GM23338 (cell line): ENCODE measurements around the gene SCART1. TPM values are rescaled to one million over a fixed set of nuclear protein-coding genes. Genes with fewer than 3 reads are reported as not detected.

Source experiments
- ATAC-seq: fragments of 200-7000 bp; cut with Tn5 transposase; 3 replicates; pipeline ENCODE4 v1.9.1; 2020
- DNase-seq: peaks from one replicate; pipeline ENCODE4 v3.0.0-alpha.2; 2015; ENCODE audit warnings: low spot score
- H2AFZ ChIP-seq: fragments of 200-600 bp; sonication (generic); 2 replicates; pipeline ENCODE4 v1.8.0; 2016; ENCODE audit warnings: antibody characterized with exemption, mild to moderate bottlenecking, moderate library complexity
- H3F3A ChIP-seq: fragments of 200-600 bp; sonication (generic); replicated peaks from 2 replicates; pipeline ENCODE4 v1.8.0; 2017; ENCODE audit warnings: antibody characterized with exemption, mixed run types, low read depth
- H3K27ac ChIP-seq: fragments of 200-600 bp; sonication (generic); 2 replicates; pipeline ENCODE4 v1.6.1; 2016; ENCODE audit warnings: low read depth
- H3K27me3 ChIP-seq: fragments of 200-600 bp; sonication (generic); 2 replicates; pipeline ENCODE4 v1.8.0; 2016; ENCODE audit warnings: mild to moderate bottlenecking, mixed run types, moderate library complexity; ENCODE audit not compliant: insufficient read depth
- H3K36me3 ChIP-seq: fragments of 200-600 bp; sonication (generic); 2 replicates; pipeline ENCODE4 v1.8.0; 2016; ENCODE audit warnings: mild to moderate bottlenecking; ENCODE audit not compliant: insufficient read depth
- H3K4me1 ChIP-seq: fragments of 200-600 bp; sonication (generic); 2 replicates; pipeline ENCODE4 v1.8.0; 2016; ENCODE audit warnings: mild to moderate bottlenecking, moderate library complexity; ENCODE audit not compliant: insufficient read depth
- H3K4me2 ChIP-seq: fragments of 200-600 bp; sonication (generic); 2 replicates; pipeline ENCODE4 v1.7.1; 2017; ENCODE audit warnings: mixed run types
- H3K4me3 ChIP-seq: fragments of 200-600 bp; sonication (generic); 2 replicates; pipeline ENCODE4 v1.6.1; 2016; ENCODE audit warnings: mixed run types
- H3K79me2 ChIP-seq: fragments of 200-600 bp; sonication (generic); replicated peaks from 2 replicates; pipeline ENCODE4 v1.8.0; 2017; ENCODE audit warnings: mild to moderate bottlenecking; ENCODE audit not compliant: insufficient read depth
- H3K9me2 ChIP-seq: fragments of 200-600 bp; sonication (generic); 2 replicates; pipeline ENCODE4 v1.8.0; 2017; ENCODE audit not compliant: insufficient read depth
- H4K20me1 ChIP-seq: fragments of 200-600 bp; sonication (generic); replicated peaks from 2 replicates; pipeline ENCODE4 v1.8.0; 2017; ENCODE audit warnings: mild to moderate bottlenecking; ENCODE audit not compliant: insufficient read depth
- H3K27ac Mint-ChIP-seq: 2 replicates; pipeline ENCODE4 v1.8.0; 2020; ENCODE audit warnings: inconsistent platforms, mild to moderate bottlenecking, moderate library complexity, mixed read lengths
- H3K27me3 Mint-ChIP-seq: 3 replicates; pipeline ENCODE4 v1.8.0; 2022; ENCODE audit warnings: low read depth, mild to moderate bottlenecking, moderate library complexity, mixed read lengths, inconsistent platforms; ENCODE audit not compliant: insufficient read depth, poor library complexity
- H3K36me3 Mint-ChIP-seq: 3 replicates; pipeline ENCODE4 v1.8.0; 2021; ENCODE audit warnings: low read depth, mild to moderate bottlenecking, inconsistent platforms, moderate library complexity, mixed read lengths
- H3K4me1 Mint-ChIP-seq: 3 replicates; pipeline ENCODE4 v1.8.0; 2020; ENCODE audit warnings: mild to moderate bottlenecking, inconsistent platforms, mixed read lengths
- H3K4me3 Mint-ChIP-seq: 3 replicates; pipeline ENCODE4 v1.8.0; 2021; ENCODE audit warnings: moderate library complexity, mild to moderate bottlenecking, inconsistent platforms, mixed read lengths
- H3K9me3 Mint-ChIP-seq: 3 replicates; pipeline ENCODE4 v1.8.0; 2020; ENCODE audit warnings: moderate library complexity, mild to moderate bottlenecking, inconsistent platforms, mixed read lengths
- EZH2 ChIP-seq: fragments of 200-600 bp; sonication (generic); IDR thresholded peaks from one replicate; pipeline ENCODE4 v1.8.0; 2017; ENCODE audit warnings: antibody characterized with exemption, mild to moderate bottlenecking, low read depth; ENCODE audit not compliant: unreplicated experiment
- EZH2phosphoT487 ChIP-seq: fragments of 200-600 bp; sonication (generic); IDR thresholded peaks from one replicate; pipeline ENCODE4 v1.8.1; 2018; ENCODE audit warnings: antibody characterized with exemption; ENCODE audit not compliant: unreplicated experiment
- JUNB ChIP-seq: IDR thresholded peaks from one replicate; pipeline ENCODE4 v1.6.1; 2016; ENCODE audit warnings: antibody characterized with exemption; ENCODE audit not compliant: unreplicated experiment
- NANOG ChIP-seq: IDR thresholded peaks from 2 replicates; pipeline ENCODE4 v1.6.1; 2016; ENCODE audit warnings: antibody characterized with exemption, borderline replicate concordance
- POLR2AphosphoS5 ChIP-seq: IDR thresholded peaks from 2 replicates; pipeline ENCODE4 v1.6.1; 2016; ENCODE audit warnings: antibody characterized with exemption, low read depth
- STAT1 ChIP-seq: IDR thresholded peaks from one replicate; pipeline ENCODE4 v1.6.1; 2016; ENCODE audit warnings: antibody characterized with exemption; ENCODE audit not compliant: unreplicated experiment
- ZNF114 ChIP-seq: fragments of 250-450 bp; sonication (Bioruptor Pico); IDR thresholded peaks from 2 replicates; pipeline ENCODE4 v1.5.0; 2020; ENCODE audit warnings: mild to moderate bottlenecking, moderate library complexity
- polyA plus RNA-seq: library from polyadenylated mRNA; unstranded; fragments of >200 nt; fragmentation: Nextera tagmentation; extraction: Ambion mirVana; gene quantifications from 2 replicates; pipeline ENCODE4 v1.2.1, GENCODE V29; 2016
- total RNA-seq: library from RNA; depleted of rRNA; stranded (reverse); fragments of >200 nt; shearing (Covaris generic); gene quantifications from 2 replicates; pipeline ENCODE4 v1.2.3, GENCODE V29; 2014
- TF ChIP-seq, protein P1 (sequence below): IDR thresholded peaks from one replicate; pipeline ENCODE4 v1.6.1; 2018; ENCODE audit warnings: antibody characterized with exemption; ENCODE audit not compliant: unreplicated experiment
- TF ChIP-seq, protein P2 (sequence below), 2 experiments: fragments of 200-600 bp in 1 of 2; sonication (generic) in 1 of 2; conservative IDR thresholded peaks; 2 replicates each; pipeline versions ENCODE4 v1.5.1 to v1.6.1; 2016 to 2017; ENCODE audit warnings: antibody characterized with exemption in 2 of 2, low read depth in 2 of 2, mild to moderate bottlenecking in 2 of 2, moderate library complexity in 1 of 2
- TF ChIP-seq, protein P3 (sequence below): IDR thresholded peaks from 2 replicates; pipeline ENCODE4 v1.6.1; 2016; ENCODE audit warnings: antibody characterized with exemption

The SCART1 gene
- total and polyA plus RNA-seq, 2 experiments from 2014 or later = 0.59 TPM; not detected in 1

DNA sequence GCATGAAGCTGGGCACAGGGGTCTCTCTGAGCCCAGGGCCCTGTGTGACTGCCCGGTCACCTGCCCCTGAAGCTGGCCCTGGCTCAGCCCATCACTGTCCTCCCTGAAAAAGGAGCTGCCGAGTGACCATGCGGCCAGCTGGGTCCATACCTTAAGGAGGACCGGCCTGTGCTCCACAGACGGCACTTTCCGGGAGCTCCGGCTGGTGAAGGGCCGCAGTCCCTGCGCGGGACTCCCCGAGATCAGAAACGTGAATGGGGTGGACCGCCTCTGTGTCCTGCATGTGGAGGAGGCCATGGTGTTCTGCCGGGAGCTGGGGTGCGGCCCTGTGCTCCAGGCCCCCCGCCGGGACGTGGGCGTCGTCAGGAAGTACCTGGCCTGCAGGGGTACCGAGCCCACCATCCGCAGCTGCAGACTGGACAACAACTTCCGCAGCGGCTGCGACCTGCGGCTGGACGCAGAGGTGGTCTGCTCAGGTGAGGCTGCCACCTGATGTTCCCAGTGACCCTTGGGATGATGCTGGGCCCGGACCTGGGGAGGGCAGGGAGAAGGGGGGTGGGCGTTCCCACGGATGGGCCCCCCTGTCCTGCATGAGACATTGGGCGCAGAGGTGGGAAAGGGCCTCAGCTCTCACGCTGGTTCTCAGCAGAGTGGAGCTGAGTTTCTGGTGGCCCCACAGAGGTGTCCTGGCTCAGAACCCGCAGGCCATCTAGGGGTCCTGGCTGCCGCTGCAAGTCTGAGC is 3.5 kb downstream of the SCART1 start (continued):
- TF ChIP-seq, protein P1, sequence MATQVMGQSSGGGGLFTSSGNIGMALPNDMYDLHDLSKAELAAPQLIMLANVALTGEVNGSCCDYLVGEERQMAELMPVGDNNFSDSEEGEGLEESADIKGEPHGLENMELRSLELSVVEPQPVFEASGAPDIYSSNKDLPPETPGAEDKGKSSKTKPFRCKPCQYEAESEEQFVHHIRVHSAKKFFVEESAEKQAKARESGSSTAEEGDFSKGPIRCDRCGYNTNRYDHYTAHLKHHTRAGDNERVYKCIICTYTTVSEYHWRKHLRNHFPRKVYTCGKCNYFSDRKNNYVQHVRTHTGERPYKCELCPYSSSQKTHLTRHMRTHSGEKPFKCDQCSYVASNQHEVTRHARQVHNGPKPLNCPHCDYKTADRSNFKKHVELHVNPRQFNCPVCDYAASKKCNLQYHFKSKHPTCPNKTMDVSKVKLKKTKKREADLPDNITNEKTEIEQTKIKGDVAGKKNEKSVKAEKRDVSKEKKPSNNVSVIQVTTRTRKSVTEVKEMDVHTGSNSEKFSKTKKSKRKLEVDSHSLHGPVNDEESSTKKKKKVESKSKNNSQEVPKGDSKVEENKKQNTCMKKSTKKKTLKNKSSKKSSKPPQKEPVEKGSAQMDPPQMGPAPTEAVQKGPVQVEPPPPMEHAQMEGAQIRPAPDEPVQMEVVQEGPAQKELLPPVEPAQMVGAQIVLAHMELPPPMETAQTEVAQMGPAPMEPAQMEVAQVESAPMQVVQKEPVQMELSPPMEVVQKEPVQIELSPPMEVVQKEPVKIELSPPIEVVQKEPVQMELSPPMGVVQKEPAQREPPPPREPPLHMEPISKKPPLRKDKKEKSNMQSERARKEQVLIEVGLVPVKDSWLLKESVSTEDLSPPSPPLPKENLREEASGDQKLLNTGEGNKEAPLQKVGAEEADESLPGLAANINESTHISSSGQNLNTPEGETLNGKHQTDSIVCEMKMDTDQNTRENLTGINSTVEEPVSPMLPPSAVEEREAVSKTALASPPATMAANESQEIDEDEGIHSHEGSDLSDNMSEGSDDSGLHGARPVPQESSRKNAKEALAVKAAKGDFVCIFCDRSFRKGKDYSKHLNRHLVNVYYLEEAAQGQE = no peak
- no peak for TF ChIP-seq JUNB
- TF ChIP-seq EZH2phosphoT487 = no peak
- no peak for TF ChIP-seq ZNF114
- no peak for TF ChIP-seq POLR2AphosphoS5
- TF ChIP-seq, protein P2, sequence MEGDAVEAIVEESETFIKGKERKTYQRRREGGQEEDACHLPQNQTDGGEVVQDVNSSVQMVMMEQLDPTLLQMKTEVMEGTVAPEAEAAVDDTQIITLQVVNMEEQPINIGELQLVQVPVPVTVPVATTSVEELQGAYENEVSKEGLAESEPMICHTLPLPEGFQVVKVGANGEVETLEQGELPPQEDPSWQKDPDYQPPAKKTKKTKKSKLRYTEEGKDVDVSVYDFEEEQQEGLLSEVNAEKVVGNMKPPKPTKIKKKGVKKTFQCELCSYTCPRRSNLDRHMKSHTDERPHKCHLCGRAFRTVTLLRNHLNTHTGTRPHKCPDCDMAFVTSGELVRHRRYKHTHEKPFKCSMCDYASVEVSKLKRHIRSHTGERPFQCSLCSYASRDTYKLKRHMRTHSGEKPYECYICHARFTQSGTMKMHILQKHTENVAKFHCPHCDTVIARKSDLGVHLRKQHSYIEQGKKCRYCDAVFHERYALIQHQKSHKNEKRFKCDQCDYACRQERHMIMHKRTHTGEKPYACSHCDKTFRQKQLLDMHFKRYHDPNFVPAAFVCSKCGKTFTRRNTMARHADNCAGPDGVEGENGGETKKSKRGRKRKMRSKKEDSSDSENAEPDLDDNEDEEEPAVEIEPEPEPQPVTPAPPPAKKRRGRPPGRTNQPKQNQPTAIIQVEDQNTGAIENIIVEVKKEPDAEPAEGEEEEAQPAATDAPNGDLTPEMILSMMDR (conservative IDR thresholded peaks at IDR 0.05; ENCODE audit: low read depth in 2 of 2) = no peak
- TF ChIP-seq EZH2 = no peak
- TF ChIP-seq STAT1 = no peak
- TF ChIP-seq, protein P3, sequence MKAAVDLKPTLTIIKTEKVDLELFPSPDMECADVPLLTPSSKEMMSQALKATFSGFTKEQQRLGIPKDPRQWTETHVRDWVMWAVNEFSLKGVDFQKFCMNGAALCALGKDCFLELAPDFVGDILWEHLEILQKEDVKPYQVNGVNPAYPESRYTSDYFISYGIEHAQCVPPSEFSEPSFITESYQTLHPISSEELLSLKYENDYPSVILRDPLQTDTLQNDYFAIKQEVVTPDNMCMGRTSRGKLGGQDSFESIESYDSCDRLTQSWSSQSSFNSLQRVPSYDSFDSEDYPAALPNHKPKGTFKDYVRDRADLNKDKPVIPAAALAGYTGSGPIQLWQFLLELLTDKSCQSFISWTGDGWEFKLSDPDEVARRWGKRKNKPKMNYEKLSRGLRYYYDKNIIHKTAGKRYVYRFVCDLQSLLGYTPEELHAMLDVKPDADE = no peak

DNA sequence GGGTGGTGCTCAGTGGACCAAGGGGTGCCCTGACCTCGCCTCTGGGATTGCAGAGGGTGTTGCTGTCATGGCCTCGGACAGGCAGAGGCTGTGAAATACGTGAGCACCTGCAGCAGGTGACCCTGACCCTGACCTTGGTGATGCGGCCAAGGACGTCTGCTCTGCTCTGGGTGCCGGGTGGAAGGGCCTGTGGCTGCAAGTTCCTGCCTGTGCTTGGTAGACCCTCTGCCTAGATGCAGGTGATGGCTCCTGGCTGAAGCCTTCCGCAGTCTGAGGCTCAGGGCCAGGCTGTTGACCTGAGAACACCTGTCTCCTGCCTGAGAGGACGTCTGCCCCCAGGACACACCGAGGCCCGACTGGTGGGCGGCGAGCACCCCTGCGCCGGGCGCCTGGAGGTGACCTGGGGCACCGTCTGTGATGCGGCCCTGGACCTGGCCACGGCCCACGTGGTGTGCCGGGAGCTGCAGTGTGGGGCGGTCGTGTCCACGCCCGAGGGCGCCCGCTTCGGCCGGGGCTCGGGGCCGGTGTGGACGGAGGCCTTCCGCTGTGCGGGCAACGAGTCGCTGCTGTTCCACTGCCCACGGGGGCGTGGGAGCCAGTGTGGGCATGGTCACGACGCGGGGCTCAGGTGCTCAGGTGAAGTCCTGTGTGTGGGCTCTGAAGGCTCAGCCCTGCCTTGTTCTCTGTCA is 4.4 kb downstream of the SCART1 start:
- no peak overlapping the region for H3K4me2 ChIP-seq
- H3K27me3 Mint-ChIP-seq = peaks cover 18% of the 10 kb centered on the region
- H3K4me1 ChIP-seq = no peaks in the 10 kb centered on the region
- H3K9me2 ChIP-seq = no peaks in the 10 kb centered on the region
- no peak overlapping the region for H3K27ac Mint-ChIP-seq
- H3K27me3 ChIP-seq = no peaks in the 10 kb centered on the region
- no peak overlapping the region for H2AFZ ChIP-seq
- no peaks in the 10 kb centered on the region for H4K20me1 ChIP-seq
- H3K4me3 Mint-ChIP-seq = no peak overlapping the region
- H3K36me3 Mint-ChIP-seq = peaks cover 10% of the 10 kb centered on the region; the same call in 1 of the 3 replicates
- peaks cover 56% of the 10 kb centered on the region for H3K9me3 Mint-ChIP-seq
- DNase-seq = no peak
- H3K4me1 Mint-ChIP-seq = no peaks in the 10 kb centered on the region
- no peaks in the 10 kb centered on the region for H3K79me2 ChIP-seq
- no peaks in the 10 kb centered on the region for H3F3A ChIP-seq
- no peaks in the 10 kb centered on the region for H3K36me3 ChIP-seq
- H3K27ac ChIP-seq = no peak overlapping the region
- ATAC-seq = no peak
- H3K4me3 ChIP-seq = no peak overlapping the region
- TF ChIP-seq, protein P1 = no peak
- no peak for TF ChIP-seq NANOG
- TF ChIP-seq JUNB = no peak
- TF ChIP-seq, protein P2 (conservative IDR thresholded peaks at IDR 0.05; ENCODE audit: low read depth in 2 of 2) = no peak
